ENCODE data around the gene SYT15. TPM values are rescaled to one million over a fixed set of nuclear protein-coding genes. Genes with fewer than 3 reads are reported as not detected.
A peak's percentile ranks its signal among the peaks of the same experiment; 100 is the strongest.

The SYT15 gene
- total RNA-seq, 1 donor from 2014 or later: 50.9 TPM

DNA sequence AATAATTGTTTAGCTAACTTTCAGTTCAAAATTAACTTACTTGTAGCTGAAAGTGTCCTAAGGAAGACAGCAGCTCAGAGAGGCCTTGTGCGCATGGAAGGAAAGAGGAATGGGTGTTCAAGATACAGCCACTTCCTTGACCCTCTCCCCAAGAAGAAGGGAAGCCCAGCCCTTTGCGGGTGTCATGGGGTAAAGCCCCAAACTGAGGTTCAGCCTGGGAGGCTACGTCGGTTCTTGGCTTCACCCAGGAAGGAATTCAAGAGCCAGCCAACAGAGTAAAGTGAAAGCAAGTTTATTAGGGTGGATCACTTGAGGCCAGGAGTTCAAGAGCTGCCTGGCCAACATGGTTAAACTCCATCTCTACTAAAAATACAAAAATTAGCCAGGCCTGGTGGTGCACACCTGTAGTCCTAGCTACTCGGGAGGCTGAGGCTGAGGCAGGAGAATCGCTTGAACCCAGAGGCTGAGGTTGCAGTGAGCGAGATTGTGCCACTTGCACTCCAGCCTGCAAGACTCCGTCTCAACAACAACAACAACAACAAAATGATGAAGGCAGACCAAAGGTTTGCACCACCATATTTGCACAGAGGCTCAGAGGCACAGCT lies 38.4 kb upstream of the SYT15 start:
- intact Hi-C loops (cut with DNase I): loop anchor here (1.0 kb wide), 1 partner anchor 16 kb away; no protein-coding TSS in a partner anchor
- TF ChIP-seq CTCF (IDR thresholded peaks at IDR 0.05): no peak
- Histone ChIP-seq H3K4me1 (peaks cover 6 to 17% of the 10 kb centered on the region in 2 donors), H3K9me3 (no peaks in the 10 kb centered on the region), H3K27ac (peak overlapping the region; percentile 67 to 68), H3K4me3 (peak overlapping the region; percentile 32 to 59), H3K36me3 (no peaks in the 10 kb centered on the region), H3K27me3 (no peaks in the 10 kb centered on the region)
- DNase-seq (ENCODE audit: low spot score in 2 of 2): peak in 1 of 2 donors; percentile 59

GRCh38 chr10:46541017-46541661 lies 37.8 kb upstream of the SYT15 start:
- peak in 2 of 3 experiments; percentile 23 to 41 for TF ChIP-seq CTCF (IDR thresholded peaks at IDR 0.05)
- intact Hi-C loops (cut with DNase I): no loop called here
- Histone ChIP-seq H3K9me3 (no peaks in the 10 kb centered on the region), H3K27me3 (no peaks in the 10 kb centered on the region), H3K27ac (no peak overlapping the region), H3K4me3 (peak overlapping the region; percentile 32 to 59), H3K4me1 (peaks cover 6 to 17% of the 10 kb centered on the region in 2 donors), H3K36me3 (no peaks in the 10 kb centered on the region)
- peak; percentile 8 to 69 for DNase-seq (ENCODE audit: low spot score in 2 of 2)

DNA sequence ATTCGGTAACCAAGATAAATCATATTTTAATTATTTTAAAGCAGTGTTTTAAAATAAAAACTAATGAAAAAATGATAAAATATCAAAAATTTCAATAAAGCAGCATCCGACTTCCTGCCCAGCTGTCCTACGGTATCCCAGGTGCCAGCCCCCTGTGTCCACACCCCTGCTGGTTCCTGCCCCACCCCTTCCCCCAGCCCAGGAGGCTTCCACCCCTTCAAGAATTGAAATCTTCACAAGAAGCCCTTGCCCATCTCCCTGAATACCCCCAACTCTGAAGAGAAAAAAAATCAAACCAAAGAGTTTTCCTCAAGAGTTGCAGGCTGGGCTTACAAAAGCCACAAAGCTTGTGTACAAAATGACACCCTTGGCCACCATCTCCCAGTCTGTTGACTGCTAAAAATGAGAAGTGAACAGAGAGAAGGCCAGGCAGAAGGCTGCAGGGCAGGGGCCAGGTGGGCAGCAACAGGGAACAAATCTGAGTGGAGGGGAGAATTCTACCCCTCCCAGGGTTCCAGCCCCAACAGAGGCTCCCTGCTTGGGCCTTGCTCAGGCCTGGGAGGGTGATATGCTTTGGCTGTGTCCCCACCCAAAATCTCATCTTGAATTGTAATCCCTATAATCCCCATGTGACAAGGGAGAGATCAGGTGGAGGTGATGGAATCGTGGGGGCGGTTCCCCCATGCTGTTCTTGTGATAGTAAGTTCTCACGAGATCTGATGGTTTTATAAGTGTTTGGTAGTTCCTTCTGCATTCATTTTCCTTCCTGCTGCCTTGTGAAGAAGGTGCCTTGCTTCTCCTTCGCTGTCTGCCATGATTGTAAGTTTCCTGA lies 37.0 kb upstream of the SYT15 start:
- H3K27me3 ChIP-seq: no peaks in the 10 kb centered on the region
- H3K4me1 ChIP-seq: peaks cover 6 to 17% of the 10 kb centered on the region in 2 donors
- intact Hi-C loops (cut with DNase I): no loop called here
- peak; percentile 7 to 58 for DNase-seq (ENCODE audit: low spot score in 2 of 2)
- TF ChIP-seq CTCF (IDR thresholded peaks at IDR 0.05): no peak
- H3K9me3 ChIP-seq: no peaks in the 10 kb centered on the region
- no peak overlapping the region for H3K27ac ChIP-seq
- no peak overlapping the region for H3K4me3 ChIP-seq
- H3K36me3 ChIP-seq: no peaks in the 10 kb centered on the region

DNA sequence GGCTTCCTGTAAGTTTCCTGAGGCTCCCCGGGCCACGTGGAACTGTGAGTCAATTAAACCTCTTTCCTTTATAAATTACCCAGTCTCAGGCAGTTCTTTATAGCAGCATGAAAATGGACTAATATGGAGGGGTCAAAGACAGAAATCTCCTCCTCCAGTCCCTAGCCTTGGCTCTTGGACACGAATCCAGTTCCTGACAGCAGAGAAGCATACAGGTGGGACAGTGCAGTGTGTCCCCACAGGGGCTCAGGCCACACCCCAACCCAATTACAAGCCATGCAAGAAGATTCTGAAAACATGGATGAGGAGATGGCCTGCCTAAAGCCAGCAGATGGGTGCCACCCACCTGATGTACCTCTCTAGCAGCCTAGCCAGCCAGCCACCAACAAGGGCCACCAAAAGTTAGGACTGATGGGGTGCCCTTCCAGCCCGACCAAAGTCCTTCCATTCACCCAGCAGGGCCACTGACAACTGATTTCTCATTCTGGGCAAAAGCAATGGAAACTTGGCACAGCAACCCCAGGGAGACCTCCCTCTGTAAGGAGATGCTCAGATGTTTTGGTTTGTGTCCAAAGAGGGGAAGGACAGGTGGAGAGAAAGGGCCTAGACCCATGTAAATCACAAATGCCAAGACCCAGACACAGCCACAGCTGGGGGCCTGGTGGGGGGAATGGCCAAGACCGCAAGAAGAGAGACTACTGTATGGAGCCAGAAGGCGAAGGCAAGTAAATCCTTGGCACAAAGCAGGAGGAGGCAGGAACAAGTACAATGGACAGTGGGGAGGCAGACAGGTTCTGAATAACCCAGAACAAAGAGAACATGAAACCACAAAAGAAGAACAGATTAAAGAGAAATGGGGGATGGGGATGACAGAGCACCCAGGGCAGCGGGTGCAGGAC lies 36.1 kb upstream of the SYT15 start:
- DNase-seq (ENCODE audit: low spot score in 2 of 2): peak; percentile 8 to 64
- no peak for TF ChIP-seq CTCF (IDR thresholded peaks at IDR 0.05)
- Histone ChIP-seq H3K27me3 (no peaks in the 10 kb centered on the region), H3K4me1 (peaks cover 6 to 17% of the 10 kb centered on the region in 2 donors), H3K36me3 (no peaks in the 10 kb centered on the region), H3K4me3 (no peak overlapping the region), H3K9me3 (no peaks in the 10 kb centered on the region), H3K27ac (no peak overlapping the region)
- intact Hi-C loops (cut with DNase I): no loop called here
